Esophagus (tissue), 2 donors: ENCODE measurements around the gene SDHAF2. TPM values are rescaled to one million over a fixed set of nuclear protein-coding genes. Genes with fewer than 3 reads are reported as not detected.
"Not testable (repeated sequence)": the region's sequence is repeated elsewhere in the genome, so short reads cannot be mapped to it uniquely, and the experiment has no call there.

Source experiments
- H3K27ac ChIP-seq, 2 donors: one replicate each; pipeline ENCODE4 v1.5.1; 2013; ENCODE audit warnings: low read depth in 2 of 2, mild to moderate bottlenecking in 2 of 2, inconsistent platforms in 1 of 2, low read length in 1 of 2, moderate library complexity in 1 of 2
- H3K27me3 ChIP-seq, 2 donors: one replicate each; pipeline ENCODE4 v1.6.1; 2013; ENCODE audit warnings: low read length in 2 of 2, control low read depth in 1 of 2, mild to moderate bottlenecking in 1 of 2; ENCODE audit not compliant: insufficient read depth in 2 of 2, control insufficient read depth in 1 of 2
- H3K36me3 ChIP-seq, 2 donors: one replicate each; pipeline ENCODE4 v1.6.1; 2013; ENCODE audit warnings: low read length in 1 of 2; ENCODE audit not compliant: control insufficient read depth in 2 of 2, insufficient read depth in 2 of 2
- H3K4me1 ChIP-seq, 2 donors: one replicate each; pipeline ENCODE4 v1.6.1; 2013; ENCODE audit warnings: low read length in 1 of 2; ENCODE audit not compliant: control insufficient read depth in 2 of 2, insufficient read depth in 2 of 2
- H3K4me3 ChIP-seq, 2 donors: one replicate each; pipeline ENCODE4 v1.5.1; 2013; ENCODE audit warnings: low read length in 2 of 2, mild to moderate bottlenecking in 2 of 2, low read depth in 1 of 2, moderate library complexity in 1 of 2
- H3K9me3 ChIP-seq, 2 donors: one replicate each; pipeline ENCODE4 v1.6.1; 2013; ENCODE audit warnings: mild to moderate bottlenecking in 2 of 2, low read depth in 1 of 2, low read length in 1 of 2, moderate library complexity in 1 of 2; ENCODE audit not compliant: control insufficient read depth in 2 of 2, insufficient read depth in 1 of 2
- WGBS, 2 donors: extraction: QIAGEN DNeasy Blood & Tissue Kit; methylation state at CpG; one replicate each; pipeline ENCODE4 v1.1.7; 2013; 5-methylcytosine and 5-hydroxymethylcytosine counted together
- polyA plus RNA-seq, 2 donors: library from polyadenylated mRNA; stranded (reverse); fragments of 200-250 nt; gene quantifications; one replicate each; pipeline ENCODE4 v1.2.3, GENCODE V29; 2013
- donor health status: healthy with polysubstance abuse.
- donor health status: Bipolar disorder and iron deficiency.

Gene SDHAF2
- polyA plus RNA-seq, 2 donors, result 25.4 to 33.3 TPM

DNA sequence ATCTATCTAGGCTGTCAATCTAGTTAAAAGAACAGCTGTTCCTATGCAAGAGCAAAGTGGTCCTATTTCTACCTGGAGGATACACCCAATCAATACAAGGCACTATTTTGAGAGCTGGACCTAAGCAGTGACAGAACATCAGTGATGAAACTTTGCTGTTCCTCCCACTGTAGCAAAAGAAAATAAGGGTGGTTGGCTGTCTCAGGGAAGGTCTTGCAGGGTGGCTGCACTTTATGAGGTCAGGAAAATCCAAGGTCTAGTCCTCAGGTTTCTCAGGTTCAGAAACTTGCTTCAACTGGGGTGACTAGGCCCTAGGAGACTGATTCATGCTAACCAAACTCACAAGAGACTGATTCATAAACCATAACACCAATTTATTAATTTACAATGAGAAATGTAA, 11.8 kb upstream of the SDHAF2 start:
- Histone ChIP-seq H3K4me3 (no peak overlapping the region), H3K4me1 (no peaks in the 10 kb centered on the region), H3K36me3 (peaks cover 25 to 40% of the 10 kb centered on the region in 2 donors), H3K9me3 (no peaks in the 10 kb centered on the region), H3K27me3 (no peaks in the 10 kb centered on the region), H3K27ac (no peak overlapping the region)

DNA sequence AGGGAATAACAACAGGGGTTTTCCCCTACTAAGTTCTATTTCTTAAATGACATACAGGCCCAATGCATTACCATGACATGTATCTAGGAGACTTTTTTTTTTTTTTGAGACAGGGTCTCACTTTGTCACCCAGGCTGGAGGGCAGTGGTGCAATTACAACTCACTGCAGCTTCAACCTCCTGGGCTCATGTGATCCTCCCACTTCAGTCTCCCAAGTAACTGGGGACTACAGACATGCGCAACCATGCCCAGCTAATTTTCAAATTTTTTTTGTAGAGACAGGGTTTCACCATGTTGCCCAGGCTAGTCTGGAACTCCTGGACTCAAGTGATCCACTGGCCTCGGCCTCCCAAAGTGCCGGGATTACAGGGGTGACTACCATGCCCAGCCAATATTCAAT, 7.7 kb upstream of the SDHAF2 start:
- Histone ChIP-seq H3K4me3 (no peak overlapping the region), H3K27ac (no peak overlapping the region), H3K4me1 (no peaks in the 10 kb centered on the region), H3K27me3 (no peaks in the 10 kb centered on the region), H3K36me3 (peaks cover 16 to 30% of the 10 kb centered on the region in 2 donors), H3K9me3 (no peaks in the 10 kb centered on the region)
- WGBS, 2 donors, result 89 to 91% methylated on average over 3 of the region's 3 CpGs

DNA sequence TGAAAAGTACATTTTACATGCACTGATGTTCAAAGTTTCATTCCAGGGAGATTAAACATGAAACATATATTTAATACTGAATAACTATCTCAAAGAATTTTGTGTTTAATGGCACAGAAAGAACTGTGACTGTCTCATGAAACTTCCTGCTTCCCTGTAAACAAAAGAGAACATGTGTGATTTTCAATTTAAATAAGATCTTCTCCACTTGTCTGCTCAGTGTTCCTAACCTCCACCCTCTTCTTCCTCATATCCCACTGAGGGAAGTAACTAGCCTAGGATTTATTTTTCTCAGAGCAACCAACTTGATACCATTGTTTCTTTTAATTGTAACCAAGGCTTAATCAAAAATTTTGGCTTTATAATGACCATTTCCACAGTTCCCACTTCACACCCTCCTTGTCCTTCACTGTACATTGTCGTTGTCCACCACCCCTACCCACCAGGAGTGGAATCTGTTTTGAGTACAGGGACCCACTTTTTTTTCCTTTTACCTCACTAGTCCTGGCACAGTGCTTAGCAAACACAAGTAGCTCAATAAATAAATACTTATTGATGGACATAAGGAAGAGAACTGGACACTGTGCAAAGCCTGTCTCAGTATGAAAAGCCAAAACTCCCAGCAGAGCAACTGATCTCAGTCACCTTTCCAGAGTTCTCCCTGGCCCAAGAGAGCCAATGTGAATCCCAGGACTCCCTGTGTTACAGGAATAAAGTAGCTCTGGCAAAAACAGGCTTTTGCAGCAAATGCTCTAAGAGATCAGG, 4.4 kb upstream of the SDHAF2 start:
- H3K27ac ChIP-seq, result no peak overlapping the region
- no peaks in the 10 kb centered on the region for H3K4me1 ChIP-seq
- 91 to 94% methylated on average over 1 of the region's 1 CpG for WGBS, 2 donors
- H3K36me3 ChIP-seq, result peaks cover 7 to 15% of the 10 kb centered on the region in 2 donors
- H3K9me3 ChIP-seq, result no peaks in the 10 kb centered on the region
- H3K27me3 ChIP-seq, result no peaks in the 10 kb centered on the region
- no peak overlapping the region for H3K4me3 ChIP-seq

DNA sequence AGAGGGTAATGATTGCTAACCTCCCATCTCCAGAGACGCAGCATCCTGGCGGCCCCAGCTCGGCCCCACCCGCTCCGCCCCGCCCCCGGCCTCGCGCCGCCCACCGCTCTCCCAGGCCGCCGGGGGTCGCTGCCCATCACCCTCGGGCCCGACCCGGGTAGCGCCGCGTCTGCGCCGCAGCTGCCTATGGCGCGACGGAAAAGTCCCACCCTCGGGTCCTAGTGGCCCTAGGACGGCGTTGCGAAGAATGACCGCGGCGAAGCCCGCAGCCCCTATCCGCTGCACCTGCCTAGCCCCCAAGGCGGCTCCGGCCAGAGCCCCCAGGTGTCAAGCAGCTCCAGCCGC, 606 bp upstream of the SDHAF2 start:
- Histone ChIP-seq H3K27me3 (no peaks in the 10 kb centered on the region), H3K4me3 (peak overlapping the region; percentile 76 to 97), H3K27ac (peak overlapping the region; percentile 97 to 98), H3K9me3 (no peaks in the 10 kb centered on the region), H3K4me1 (no peaks in the 10 kb centered on the region), H3K36me3 (peaks cover 7 to 8% of the 10 kb centered on the region in 2 donors)
- WGBS, 2 donors, result 0% methylated on average over 21 to 37 of the region's 37 CpGs

DNA sequence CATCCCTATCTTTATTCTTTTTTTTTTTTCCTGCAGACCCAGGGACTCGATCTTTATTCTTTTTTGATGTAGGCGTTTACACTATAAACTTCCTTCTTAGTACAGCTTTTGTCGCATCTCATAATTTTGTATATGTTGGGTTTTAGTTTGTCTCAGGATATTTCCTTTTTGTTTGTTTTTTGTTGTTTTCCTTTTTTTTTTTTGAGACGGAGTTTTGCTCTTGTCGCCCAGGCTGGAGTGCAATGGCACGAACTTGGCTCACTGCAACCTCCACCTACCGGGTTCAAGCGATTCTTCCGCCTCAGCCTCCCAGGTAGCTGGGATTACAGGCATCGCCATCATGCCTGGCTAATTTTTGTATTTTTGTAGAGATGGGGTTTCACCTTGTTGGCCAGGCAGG, 915 bp downstream of the SDHAF2 start:
- not testable (repeated sequence) for H3K4me1 ChIP-seq, H3K9me3 ChIP-seq, H3K27me3 ChIP-seq, H3K27ac ChIP-seq, H3K36me3 ChIP-seq
- 64% methylated on average over 10 of the region's 10 CpGs for WGBS, 2 donors
- H3K4me3 ChIP-seq, result peak overlapping the region in 1 of 2 donors; percentile 76

DNA sequence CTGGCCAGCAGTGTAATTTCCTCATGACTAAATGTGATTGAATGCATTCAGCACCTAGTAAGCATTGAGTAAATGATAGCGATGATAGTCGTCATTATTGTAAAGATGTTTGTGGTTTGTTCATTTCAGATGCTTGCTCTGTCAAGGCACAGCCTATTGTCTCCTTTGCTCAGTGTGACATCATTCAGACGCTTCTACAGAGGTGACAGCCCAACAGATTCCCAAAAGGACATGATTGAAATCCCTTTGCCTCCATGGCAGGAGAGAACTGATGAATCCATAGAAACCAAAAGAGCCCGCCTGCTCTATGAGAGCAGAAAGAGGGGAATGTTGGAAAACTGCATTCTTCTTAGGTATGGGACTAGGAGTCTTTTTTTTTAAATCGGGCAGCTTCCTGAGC, 7.6 kb downstream of the SDHAF2 start:
- Histone ChIP-seq H3K4me3 (no peak overlapping the region), H3K9me3 (no peaks in the 10 kb centered on the region), H3K27ac (no peak overlapping the region), H3K36me3 (peaks cover 11 to 13% of the 10 kb centered on the region in 2 donors), H3K4me1 (no peaks in the 10 kb centered on the region), H3K27me3 (no peaks in the 10 kb centered on the region)
- 94 to 95% methylated on average over 5 of the region's 5 CpGs for WGBS, 2 donors

DNA sequence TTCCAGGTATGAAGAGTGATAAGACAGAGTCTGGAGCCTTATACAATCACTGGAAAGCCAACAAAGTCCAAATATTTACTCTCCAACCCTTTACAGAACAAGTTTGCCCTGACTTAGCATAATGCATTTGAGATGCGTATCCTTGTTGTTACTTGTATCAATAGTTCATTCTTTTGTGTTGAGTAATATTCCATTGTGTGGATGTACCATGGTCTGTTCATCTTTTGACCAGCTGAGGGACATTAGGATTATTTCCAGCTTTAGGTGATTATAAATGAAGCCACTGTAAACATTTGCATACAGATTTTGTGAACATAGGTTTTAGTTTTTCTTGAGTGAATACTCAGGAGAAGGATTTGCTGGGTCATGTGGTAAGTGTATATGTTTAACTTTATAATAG, 9.7 kb downstream of the SDHAF2 start:
- Histone ChIP-seq H3K27ac (no peak overlapping the region), H3K9me3 (no peaks in the 10 kb centered on the region), H3K4me1 (no peaks in the 10 kb centered on the region), H3K27me3 (no peaks in the 10 kb centered on the region), H3K36me3 (peaks cover 11 to 18% of the 10 kb centered on the region in 2 donors), H3K4me3 (no peak overlapping the region)
- 82 to 86% methylated on average over 1 of the region's 1 CpG for WGBS, 2 donors

DNA sequence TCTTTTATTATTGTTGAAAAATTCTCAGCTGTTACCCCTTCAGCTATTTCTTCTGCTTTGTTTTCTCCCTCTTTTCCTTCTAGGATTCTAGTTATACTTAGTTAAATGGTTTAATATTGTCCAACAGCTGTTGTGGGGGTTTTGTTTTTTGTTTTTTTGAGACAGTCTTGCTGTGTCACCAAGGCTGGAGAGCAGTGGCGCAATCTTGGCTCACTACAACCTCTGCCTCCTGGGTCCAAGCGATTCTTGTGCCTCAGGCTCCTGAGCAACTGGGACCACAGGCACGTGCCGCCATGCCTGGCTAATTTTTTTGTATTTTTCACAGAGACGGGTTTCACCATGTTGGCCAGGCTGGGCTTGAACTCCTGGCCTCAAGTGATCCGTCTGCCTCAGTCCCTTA, 12.7 kb downstream of the SDHAF2 start:
- 81 to 87% methylated on average over 6 of the region's 6 CpGs for WGBS, 2 donors
- H3K4me1 ChIP-seq, result no peaks in the 10 kb centered on the region
- H3K27me3 ChIP-seq, result no peaks in the 10 kb centered on the region
- H3K27ac ChIP-seq, result no peak overlapping the region
- H3K36me3 ChIP-seq, result peaks cover 17 to 31% of the 10 kb centered on the region in 2 donors
- no peak overlapping the region for H3K4me3 ChIP-seq
- no peaks in the 10 kb centered on the region for H3K9me3 ChIP-seq

DNA sequence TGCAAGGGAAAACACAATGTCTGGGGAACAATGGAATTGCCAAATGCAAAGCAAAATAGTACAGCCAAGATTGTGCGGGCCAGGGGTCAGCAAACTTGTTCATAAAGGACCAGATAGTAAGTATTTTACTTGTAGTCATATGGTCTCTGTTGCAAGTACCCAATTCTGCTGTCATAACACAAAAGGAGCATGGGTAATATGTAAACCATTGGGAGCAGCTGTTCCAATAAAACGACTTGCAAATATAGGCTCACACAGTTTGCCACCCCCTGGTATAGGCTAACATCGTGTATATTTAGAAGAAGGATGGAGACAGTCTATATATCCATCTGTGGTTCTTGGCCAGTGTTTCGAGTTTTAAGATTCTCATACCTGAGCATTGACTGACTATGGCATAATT, 15.6 kb downstream of the SDHAF2 start:
- Histone ChIP-seq H3K27ac (no peak overlapping the region), H3K4me3 (no peak overlapping the region), H3K4me1 (no peaks in the 10 kb centered on the region), H3K36me3 (peaks cover 6 to 29% of the 10 kb centered on the region in 2 donors), H3K27me3 (no peaks in the 10 kb centered on the region), H3K9me3 (no peaks in the 10 kb centered on the region)
- 80 to 81% methylated on average over 4 of the region's 4 CpGs for WGBS, 2 donors

DNA sequence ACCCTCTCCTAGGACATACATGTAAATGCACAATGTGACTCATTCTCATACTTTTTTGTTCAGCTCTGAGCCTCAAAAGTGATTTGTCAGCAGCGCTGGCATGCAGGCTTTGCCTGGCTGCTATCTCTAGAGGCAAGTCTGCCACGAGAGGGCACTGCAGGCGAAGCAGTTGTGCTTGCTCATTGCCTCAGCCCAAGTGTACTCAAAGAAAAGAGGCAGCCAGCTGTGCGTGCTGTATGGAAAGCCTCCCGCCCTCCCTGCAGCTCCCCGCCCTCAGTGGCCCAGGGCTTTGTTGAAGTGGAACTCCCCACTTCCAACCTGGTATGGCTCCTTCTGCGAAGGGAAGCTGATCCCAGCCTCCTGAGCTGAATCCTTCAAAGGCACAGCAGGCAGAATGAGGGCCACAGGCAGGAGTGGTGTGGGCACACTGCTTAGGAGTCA, 16.3 kb downstream of the SDHAF2 start:
- H3K4me3 ChIP-seq, result no peak overlapping the region
- no peaks in the 10 kb centered on the region for H3K4me1 ChIP-seq
- H3K27ac ChIP-seq, result no peak overlapping the region
- WGBS, 2 donors, result 15 to 23% methylated on average over 7 of the region's 7 CpGs
- no peaks in the 10 kb centered on the region for H3K27me3 ChIP-seq
- H3K36me3 ChIP-seq, result peaks cover 6 to 29% of the 10 kb centered on the region in 2 donors
- H3K9me3 ChIP-seq, result no peaks in the 10 kb centered on the region
